Measurements from ENCODE around the gene LYPD3.

LYPD3 gene

DNA sequence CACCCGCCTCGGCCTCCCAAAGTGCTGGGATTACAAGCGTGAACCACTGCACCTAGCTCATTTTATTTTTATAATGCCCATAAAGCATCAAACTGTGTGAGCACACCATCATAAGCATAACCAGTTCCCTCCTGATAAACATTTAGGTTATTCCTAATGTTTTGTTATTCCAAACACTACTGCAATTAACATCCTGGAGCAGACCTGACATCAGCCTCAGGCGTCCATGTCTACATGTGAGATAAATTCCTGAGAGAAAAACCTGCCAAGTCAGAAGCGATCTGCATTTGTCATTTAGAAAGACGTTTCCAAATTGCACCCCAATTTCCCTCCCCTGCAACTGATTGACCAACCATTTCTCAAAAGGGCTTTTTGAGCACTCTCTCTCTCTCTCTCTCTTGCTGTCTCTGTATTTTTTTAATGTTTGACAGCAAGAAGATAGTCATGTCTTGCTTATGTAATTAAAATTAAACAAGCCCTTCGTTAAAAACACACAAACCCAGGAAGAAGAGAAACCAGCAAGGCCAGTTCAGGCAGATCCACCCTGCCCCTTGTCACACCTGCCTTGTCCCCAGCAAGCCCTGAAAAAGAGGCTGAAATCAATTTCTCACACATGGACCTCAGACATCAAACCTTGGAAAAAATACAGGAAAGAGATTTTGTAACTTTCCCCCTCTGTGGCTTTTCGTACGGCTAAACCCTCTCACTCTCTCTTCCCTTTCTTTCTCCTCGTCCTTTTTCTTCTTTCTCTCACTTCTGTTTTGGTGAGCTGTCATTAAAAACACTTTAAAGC lies 9.9 kb downstream of the LYPD3 start:
- POLR2A ChIA-PET: no interaction called here
- Histone ChIP-seq H3K4me3 (ENCODE audit: control insufficient read depth in 1 of 7, extremely low read depth in 1 of 7, insufficient read depth in 4 of 7, low read depth in 2 of 7, low read length in 6 of 7) (peak overlapping the region in 2 of 7 experiments; percentile 12 to 26), H3K27ac (ENCODE audit: insufficient read depth in 1 of 2, low read depth in 1 of 2, low read length in 2 of 2, poor library complexity in 1 of 2, severe bottlenecking in 2 of 2) (no peak overlapping the region), H3K4me1 (ENCODE audit: control extremely low read depth in 1 of 4, control insufficient read depth in 4 of 4, insufficient read depth in 4 of 4, low read length in 3 of 4) (peaks cover 7 to 14% (median 14%) of the 10 kb centered on the region in 4 experiments), H3K27me3 (replicated peaks in 2 of 5; ENCODE audit: control insufficient read depth in 4 of 5, insufficient read depth in 5 of 5, low read length in 4 of 5) (no peaks in the 10 kb centered on the region), H3K36me3 (ENCODE audit: control insufficient read depth in 4 of 4, insufficient read depth in 4 of 4, low read length in 3 of 4) (no peaks in the 10 kb centered on the region), H3K9me3 (ENCODE audit: control extremely low read depth in 1 of 5, control insufficient read depth in 4 of 5, insufficient read depth in 2 of 5, low read depth in 1 of 5, low read length in 4 of 5) (no peaks in the 10 kb centered on the region)
- DNase-seq: peak in 1 of 3 donors; percentile 19
- WGBS (ENCODE audit: insufficient coverage): 63% methylated on average over 6 of the region's 10 CpGs
- CTCF ChIA-PET: interaction anchor here (3.2 kb wide), 1 partner anchor 8 kb away, joined by 15 read pairs; no protein-coding TSS in a partner anchor

DNA sequence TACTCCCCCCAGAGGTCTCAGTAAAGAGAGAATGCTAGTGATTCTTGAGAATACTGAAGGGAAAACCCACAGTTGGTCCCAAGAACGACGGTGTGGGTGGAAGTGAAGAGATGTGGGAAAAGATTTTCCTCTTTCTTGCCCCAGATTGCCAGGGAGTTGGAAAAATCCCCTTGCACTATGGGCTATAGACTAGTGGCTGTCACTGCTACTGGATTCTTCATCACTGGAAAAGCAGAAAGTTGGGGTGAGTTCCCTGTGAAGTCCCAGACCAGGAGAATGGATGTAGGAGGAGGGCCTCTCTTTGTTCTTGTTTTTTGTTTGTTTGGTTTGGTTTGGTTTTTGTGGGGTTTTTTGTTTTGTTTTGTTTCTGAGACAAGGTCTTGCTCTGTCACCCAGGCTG lies 11.4 kb downstream of the LYPD3 start:
- DNase-seq: no peak
- POLR2A ChIA-PET: no interaction called here
- 90% methylated on average over 2 of the region's 2 CpGs for WGBS (ENCODE audit: insufficient coverage)

GRCh38 chr19:43452582-43452981 lies 12.8 kb downstream of the LYPD3 start:
- WGBS (ENCODE audit: insufficient coverage): 89% methylated on average over 3 of the region's 3 CpGs
- Histone ChIP-seq H3K9me3 (ENCODE audit: control extremely low read depth in 1 of 5, control insufficient read depth in 4 of 5, insufficient read depth in 2 of 5, low read depth in 1 of 5, low read length in 4 of 5) (no peaks in the 10 kb centered on the region), H3K27me3 (replicated peaks in 2 of 5; ENCODE audit: control insufficient read depth in 4 of 5, insufficient read depth in 5 of 5, low read length in 4 of 5) (no peaks in the 10 kb centered on the region), H3K4me1 (ENCODE audit: control extremely low read depth in 1 of 4, control insufficient read depth in 4 of 4, insufficient read depth in 4 of 4, low read length in 3 of 4) (peaks cover 7 to 16% (median 15%) of the 10 kb centered on the region in 4 experiments), H3K27ac (ENCODE audit: insufficient read depth in 1 of 2, low read depth in 1 of 2, low read length in 2 of 2, poor library complexity in 1 of 2, severe bottlenecking in 2 of 2) (no peak overlapping the region), H3K36me3 (ENCODE audit: control insufficient read depth in 4 of 4, insufficient read depth in 4 of 4, low read length in 3 of 4) (no peaks in the 10 kb centered on the region), H3K4me3 (ENCODE audit: control insufficient read depth in 1 of 7, extremely low read depth in 1 of 7, insufficient read depth in 4 of 7, low read depth in 2 of 7, low read length in 6 of 7) (no peak overlapping the region)
- CTCF ChIA-PET: interaction anchor here (4.4 kb wide), 1 partner anchor 67 kb away, joined by 15 read pairs; no protein-coding TSS in a partner anchor
- DNase-seq: no peak
- POLR2A ChIA-PET: interaction anchor here (1.3 kb wide), 1 partner anchor 11 kb away, joined by 4 read pairs; no protein-coding TSS in a partner anchor

More for the DNA sequence above, 11.4 kb downstream of the LYPD3 start:
- H3K4me3 ChIP-seq (ENCODE audit: control insufficient read depth in 1 of 7, extremely low read depth in 1 of 7, insufficient read depth in 4 of 7, low read depth in 2 of 7, low read length in 6 of 7): no peak overlapping the region
- no peaks in the 10 kb centered on the region for H3K9me3 ChIP-seq (ENCODE audit: control extremely low read depth in 1 of 5, control insufficient read depth in 4 of 5, insufficient read depth in 2 of 5, low read depth in 1 of 5, low read length in 4 of 5)
- no peaks in the 10 kb centered on the region for H3K36me3 ChIP-seq (ENCODE audit: control insufficient read depth in 4 of 4, insufficient read depth in 4 of 4, low read length in 3 of 4)
- no peaks in the 10 kb centered on the region for H3K27me3 ChIP-seq (replicated peaks in 2 of 5; ENCODE audit: control insufficient read depth in 4 of 5, insufficient read depth in 5 of 5, low read length in 4 of 5)
- peaks cover 7 to 16% (median 15%) of the 10 kb centered on the region in 4 experiments for H3K4me1 ChIP-seq (ENCODE audit: control extremely low read depth in 1 of 4, control insufficient read depth in 4 of 4, insufficient read depth in 4 of 4, low read length in 3 of 4)
- CTCF ChIA-PET: interaction anchor here (4.4 kb wide), 1 partner anchor 66 kb away, joined by 15 read pairs; no protein-coding TSS in a partner anchor
- no peak overlapping the region for H3K27ac ChIP-seq (ENCODE audit: insufficient read depth in 1 of 2, low read depth in 1 of 2, low read length in 2 of 2, poor library complexity in 1 of 2, severe bottlenecking in 2 of 2)

DNA sequence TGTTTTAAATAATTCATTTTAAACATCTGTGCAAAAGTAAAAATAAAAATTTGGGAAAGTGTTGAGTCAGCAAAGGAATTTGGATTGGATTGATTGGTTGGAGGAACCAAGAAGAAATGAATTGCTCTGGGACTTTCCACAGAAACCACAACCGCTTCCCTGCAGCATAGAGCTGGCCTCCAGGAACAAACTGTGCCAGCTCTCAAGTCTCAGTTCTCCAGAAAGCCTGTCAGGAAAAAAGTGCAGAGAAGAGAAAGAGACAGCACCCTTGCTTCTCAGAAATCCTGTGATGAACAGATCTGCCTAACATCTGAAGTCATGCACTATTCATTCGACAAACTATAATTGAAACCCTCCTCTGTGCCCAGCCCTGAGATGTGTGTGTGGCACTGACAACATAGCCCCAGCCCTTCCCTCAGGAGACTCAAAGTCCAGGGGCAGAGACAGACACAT lies 14.8 kb downstream of the LYPD3 start:
- H3K27ac ChIP-seq (ENCODE audit: insufficient read depth in 1 of 2, low read depth in 1 of 2, low read length in 2 of 2, poor library complexity in 1 of 2, severe bottlenecking in 2 of 2): no peak overlapping the region
- POLR2A ChIA-PET: no interaction called here
- H3K36me3 ChIP-seq (ENCODE audit: control insufficient read depth in 4 of 4, insufficient read depth in 4 of 4, low read length in 3 of 4): no peaks in the 10 kb centered on the region
- no peaks in the 10 kb centered on the region for H3K9me3 ChIP-seq (ENCODE audit: control extremely low read depth in 1 of 5, control insufficient read depth in 4 of 5, insufficient read depth in 2 of 5, low read depth in 1 of 5, low read length in 4 of 5)
- H3K4me1 ChIP-seq (ENCODE audit: control extremely low read depth in 1 of 4, control insufficient read depth in 4 of 4, insufficient read depth in 4 of 4, low read length in 3 of 4): peaks cover 4 to 13% (median 10%) of the 10 kb centered on the region in 4 experiments
- CTCF ChIA-PET: interaction anchor here (1.4 to 4.4 kb wide), 2 partner anchors 11 to 69 kb away, joined by 4 to 15 read pairs; no protein-coding TSS in a partner anchor
- H3K4me3 ChIP-seq (ENCODE audit: control insufficient read depth in 1 of 7, extremely low read depth in 1 of 7, insufficient read depth in 4 of 7, low read depth in 2 of 7, low read length in 6 of 7): no peak overlapping the region
- DNase-seq: peak in 2 of 3 donors; percentile 52 to 55
- no peaks in the 10 kb centered on the region for H3K27me3 ChIP-seq (replicated peaks in 2 of 5; ENCODE audit: control insufficient read depth in 4 of 5, insufficient read depth in 5 of 5, low read length in 4 of 5)
- 50% methylated on average over 1 of the region's 2 CpGs for WGBS (ENCODE audit: insufficient coverage)

DNA sequence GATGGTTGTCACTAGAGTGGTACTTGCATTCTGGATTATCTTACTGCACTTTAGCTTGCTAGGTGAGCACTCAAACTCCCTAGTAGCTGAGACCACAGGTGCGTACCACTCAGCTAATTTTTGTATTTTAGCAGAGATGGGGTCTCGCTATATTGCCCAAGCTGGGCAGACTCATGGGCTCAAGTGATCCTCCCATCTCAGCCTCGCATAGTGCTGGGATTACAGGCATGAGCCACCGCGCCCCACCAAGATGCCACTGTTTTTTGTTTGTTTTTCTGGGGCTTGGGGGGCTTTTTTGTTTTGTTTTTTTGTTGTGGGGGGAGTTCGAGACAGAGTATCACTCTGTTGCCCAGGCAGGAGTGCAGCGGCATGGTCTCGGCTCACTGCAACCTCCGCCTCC lies 17.8 kb downstream of the LYPD3 start:
- Histone ChIP-seq H3K27me3 (replicated peaks in 2 of 5; ENCODE audit: control insufficient read depth in 4 of 5, insufficient read depth in 5 of 5, low read length in 4 of 5) (no peaks in the 10 kb centered on the region), H3K4me3 (ENCODE audit: control insufficient read depth in 1 of 7, extremely low read depth in 1 of 7, insufficient read depth in 4 of 7, low read depth in 2 of 7, low read length in 6 of 7) (no peak overlapping the region), H3K27ac (ENCODE audit: insufficient read depth in 1 of 2, low read depth in 1 of 2, low read length in 2 of 2, poor library complexity in 1 of 2, severe bottlenecking in 2 of 2) (no peak overlapping the region), H3K4me1 (ENCODE audit: control extremely low read depth in 1 of 4, control insufficient read depth in 4 of 4, insufficient read depth in 4 of 4, low read length in 3 of 4) (peaks cover 0 to 8% (median 5%) of the 10 kb centered on the region in 4 experiments), H3K9me3 (ENCODE audit: control extremely low read depth in 1 of 5, control insufficient read depth in 4 of 5, insufficient read depth in 2 of 5, low read depth in 1 of 5, low read length in 4 of 5) (no peaks in the 10 kb centered on the region), H3K36me3 (ENCODE audit: control insufficient read depth in 4 of 4, insufficient read depth in 4 of 4, low read length in 3 of 4) (no peaks in the 10 kb centered on the region)
- ChIA-PET CTCF (interaction anchor here (0.6 to 16.0 kb wide), 20 partner anchors 10 to 118 kb away, joined by 3 to 304 read pairs (median 6); no protein-coding TSS in a partner anchor), POLR2A (interaction anchor here (0.9 to 2.4 kb wide), 2 partner anchors 72 to 73 kb away, joined by 3 to 7 read pairs; no protein-coding TSS in a partner anchor)
- no peak for DNase-seq
- 96% methylated on average over 4 of the region's 9 CpGs for WGBS (ENCODE audit: insufficient coverage)

DNA sequence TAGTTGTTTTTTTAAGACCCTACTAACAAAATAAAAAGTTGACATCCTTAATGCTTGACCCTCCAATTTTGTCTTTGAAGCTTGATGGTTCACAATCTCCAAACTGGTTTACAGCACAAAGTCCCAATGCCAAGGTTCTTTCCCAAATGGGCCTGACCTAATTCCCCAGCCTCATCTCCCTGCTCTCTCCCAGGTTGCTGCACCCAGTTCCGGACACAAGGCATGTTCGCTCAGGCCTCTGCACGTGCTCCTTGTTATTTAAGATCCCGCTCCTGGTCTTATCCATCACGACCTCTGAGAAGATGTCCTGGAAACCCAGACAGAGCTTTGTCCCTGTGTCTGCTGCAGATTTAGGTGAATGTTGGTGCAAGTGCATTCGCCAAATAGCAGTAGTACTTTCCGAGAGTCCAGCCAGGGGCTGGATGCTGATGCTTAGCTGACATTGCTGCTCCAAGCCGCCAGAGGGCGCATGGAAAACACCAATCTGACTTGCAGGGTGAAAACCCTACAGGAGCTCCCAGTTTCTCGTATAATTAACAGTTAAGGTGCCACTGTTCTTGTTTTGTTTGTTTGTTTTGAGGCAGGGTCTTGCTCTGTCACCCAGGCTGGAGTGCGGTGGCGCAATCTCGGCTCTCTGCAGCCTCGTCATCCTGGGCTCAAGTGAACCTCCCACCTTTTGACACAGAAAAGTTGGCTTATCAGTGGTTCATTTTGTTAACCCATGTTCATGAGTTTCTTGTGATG lies 18.5 kb downstream of the LYPD3 start:
- Histone ChIP-seq H3K9me3 (ENCODE audit: control extremely low read depth in 1 of 5, control insufficient read depth in 4 of 5, insufficient read depth in 2 of 5, low read depth in 1 of 5, low read length in 4 of 5) (no peaks in the 10 kb centered on the region), H3K36me3 (ENCODE audit: control insufficient read depth in 4 of 4, insufficient read depth in 4 of 4, low read length in 3 of 4) (no peaks in the 10 kb centered on the region), H3K4me3 (ENCODE audit: control insufficient read depth in 1 of 7, extremely low read depth in 1 of 7, insufficient read depth in 4 of 7, low read depth in 2 of 7, low read length in 6 of 7) (no peak overlapping the region), H3K27ac (ENCODE audit: insufficient read depth in 1 of 2, low read depth in 1 of 2, low read length in 2 of 2, poor library complexity in 1 of 2, severe bottlenecking in 2 of 2) (no peak overlapping the region), H3K27me3 (replicated peaks in 2 of 5; ENCODE audit: control insufficient read depth in 4 of 5, insufficient read depth in 5 of 5, low read length in 4 of 5) (no peaks in the 10 kb centered on the region), H3K4me1 (ENCODE audit: control extremely low read depth in 1 of 4, control insufficient read depth in 4 of 4, insufficient read depth in 4 of 4, low read length in 3 of 4) (peaks cover 0 to 8% (median 5%) of the 10 kb centered on the region in 4 experiments)
- ChIA-PET CTCF (interaction anchor here (0.6 to 16.0 kb wide), 23 partner anchors 9 to 139 kb away, joined by 3 to 304 read pairs (median 5); partner anchors contain the start of genes LYPD3 and PHLDB3), POLR2A (interaction anchor here (0.9 to 2.4 kb wide), 2 partner anchors 73 to 74 kb away, joined by 3 to 7 read pairs; no protein-coding TSS in a partner anchor)
- DNase-seq: peak; percentile 67 to 83 (median 79)
- WGBS (ENCODE audit: insufficient coverage): 31% methylated on average over 12 of the region's 14 CpGs
